Fibroblast of lung (primary cell): ENCODE data around the gene CR2. TPM values are rescaled to one million over a fixed set of nuclear protein-coding genes. Genes with fewer than 3 reads are reported as not detected.

ENCODE experiments used
- DNase-seq, 2 donors: peaks; one replicate each; pipeline versions ENCODE4 v3.0.0 to v3.0.0-alpha.2; 2010; ENCODE audit warnings: low read depth in 2 of 2
- H2AFZ ChIP-seq: 2 replicates; pipeline ENCODE4 v1.5.1; 2012; ENCODE audit warnings: low read length, control low read depth, inconsistent platforms
- H3K27ac ChIP-seq: 2 replicates; pipeline ENCODE4 v1.5.1; 2011; ENCODE audit warnings: low read length, control low read depth; ENCODE audit not compliant: insufficient read depth
- H3K27me3 ChIP-seq: 2 replicates; pipeline ENCODE4 v1.5.1; 2011; ENCODE audit warnings: mild to moderate bottlenecking, low read length; ENCODE audit not compliant: control insufficient read depth, insufficient read depth
- H3K36me3 ChIP-seq: 2 replicates; pipeline ENCODE4 v1.5.1; 2011; ENCODE audit warnings: low read length; ENCODE audit not compliant: control insufficient read depth, insufficient read depth
- H3K4me1 ChIP-seq: 2 replicates; pipeline ENCODE4 v1.5.1; 2011; ENCODE audit warnings: low read length; ENCODE audit not compliant: control insufficient read depth, insufficient read depth; ENCODE audit errors: extremely low read depth
- H3K4me2 ChIP-seq: 2 replicates; pipeline ENCODE4 v1.5.1; 2011; ENCODE audit warnings: low read length, control low read depth; ENCODE audit not compliant: insufficient read depth; ENCODE audit errors: extremely low read depth
- H3K4me3 ChIP-seq, 4 experiments: fragments of 200-600 bp in 1 of 4; sonication (generic) in 1 of 4; replicated peaks in 1 of 4; 2 replicates each; pipeline ENCODE4 v1.5.1; 2011 to 2016; ENCODE audit warnings: low read length in 4 of 4, low read depth in 3 of 4, mild to moderate bottlenecking in 3 of 4, control low read depth in 2 of 4, inconsistent platforms in 1 of 4, mixed read lengths in 1 of 4; ENCODE audit not compliant: insufficient read depth in 1 of 4; ENCODE audit errors: control extremely low read depth in 1 of 4
- H3K79me2 ChIP-seq: 2 replicates; pipeline ENCODE4 v1.5.1; 2012; ENCODE audit warnings: mild to moderate bottlenecking, low read length, inconsistent platforms; ENCODE audit not compliant: control insufficient read depth, insufficient read depth
- H3K9ac ChIP-seq: 2 replicates; pipeline ENCODE4 v1.5.1; 2011; ENCODE audit warnings: mild to moderate bottlenecking, low read length, control low read depth; ENCODE audit not compliant: insufficient read depth
- H3K9me3 ChIP-seq: 2 replicates; pipeline ENCODE4 v1.5.1; 2012; ENCODE audit warnings: low read depth, low read length; ENCODE audit not compliant: control insufficient read depth, insufficient read depth
- H4K20me1 ChIP-seq: 2 replicates; pipeline ENCODE4 v1.5.1; 2011; ENCODE audit warnings: low read length; ENCODE audit not compliant: control insufficient read depth, insufficient read depth; ENCODE audit errors: extremely low read depth
- CTCF ChIP-seq, 2 donors: IDR thresholded peaks in 1 of 2; conservative IDR thresholded peaks in 1 of 2; 1 replicate in 1 of 2; 2 replicates in 1 of 2; pipeline ENCODE4 v1.5.1; 2011 to 2012; ENCODE audit warnings: low read length in 2 of 2, control low read depth in 1 of 2, inconsistent platforms in 1 of 2, low read depth in 1 of 2, mild to moderate bottlenecking in 1 of 2
- EZH2 ChIP-seq: IDR thresholded peaks from 2 replicates; pipeline ENCODE4 v1.5.1; 2012; ENCODE audit warnings: low read length, control low read depth, mild to moderate bottlenecking; ENCODE audit errors: missing control alignments
- polyA plus RNA-seq, 2 donors: library from polyadenylated mRNA; depleted of rRNA in 1 of 2; stranded (reverse) in 1 of 2; unstranded in 1 of 2; fragments of >200 nt; gene quantifications; 2 replicates each; pipeline ENCODE4 v1.2.1, GENCODE V29; 2011 to 2012; ENCODE audit warnings: missing spikeins in 1 of 2
- total RNA-seq: library from RNA; depleted of rRNA; stranded (reverse); fragments of >200 nt; gene quantifications from 2 replicates; pipeline ENCODE4 v1.2.1, GENCODE V29; 2014

The CR2 gene
- total and polyA plus RNA-seq, 2 donors (not counting 1 experiment from before 2014, with no cell fraction given), result not detected

- H3K27ac ChIP-seq, result no peak overlapping the region
- H2AFZ ChIP-seq, result no peak overlapping the region
- H3K36me3 ChIP-seq, result no peaks in the 10 kb centered on the region
- no peak for TF ChIP-seq CTCF (conservative IDR thresholded peaks at IDR 0.05 in 1 of 2, IDR thresholded peaks at IDR 0.05 in 1 of 2; ENCODE audit: low read depth in 1 of 2, low read length in 2 of 2)
- no peak for TF ChIP-seq EZH2
- no peaks in the 10 kb centered on the region for H3K27me3 ChIP-seq
- no peak overlapping the region for H3K4me2 ChIP-seq
- no peak overlapping the region for H3K9ac ChIP-seq
- no peaks in the 10 kb centered on the region for H3K4me1 ChIP-seq
- DNase-seq, result no peak
- H3K9me3 ChIP-seq, result no peaks in the 10 kb centered on the region
- H3K4me3 ChIP-seq, result no peak overlapping the region
- no peaks in the 10 kb centered on the region for H4K20me1 ChIP-seq
- no peaks in the 10 kb centered on the region for H3K79me2 ChIP-seq
Measured at GRCh38 chr1:207486198-207486597, 32.1 kb downstream of the CR2 start.

DNA sequence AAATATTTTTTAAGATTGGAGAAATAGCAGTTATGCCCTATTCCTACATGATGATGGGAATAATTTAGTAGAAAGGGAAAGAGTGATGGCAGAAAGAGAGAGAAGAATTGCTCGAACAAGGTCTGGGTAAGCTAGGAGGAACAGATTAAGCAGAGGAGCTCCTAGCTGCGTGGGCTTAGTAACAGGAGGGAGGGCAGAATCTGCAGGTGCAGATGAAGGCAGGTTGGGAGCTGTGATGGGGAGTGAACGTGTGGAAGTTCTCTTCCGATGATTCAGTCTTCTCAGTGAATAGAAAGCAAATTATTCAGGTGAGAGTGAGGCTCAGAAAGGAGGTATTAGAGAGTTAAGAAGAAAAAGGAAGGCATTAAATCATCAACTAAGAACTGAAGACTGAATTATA lies 33.5 kb downstream of the CR2 start:
- TF ChIP-seq EZH2 (no peak), CTCF (conservative IDR thresholded peaks at IDR 0.05 in 1 of 2, IDR thresholded peaks at IDR 0.05 in 1 of 2; ENCODE audit: low read depth in 1 of 2, low read length in 2 of 2) (no peak)
- Histone ChIP-seq H3K4me2 (no peak overlapping the region), H4K20me1 (no peaks in the 10 kb centered on the region), H3K27ac (no peak overlapping the region), H3K4me3 (no peak overlapping the region), H3K9me3 (no peaks in the 10 kb centered on the region), H3K79me2 (no peaks in the 10 kb centered on the region), H2AFZ (no peak overlapping the region), H3K9ac (no peak overlapping the region), H3K27me3 (no peaks in the 10 kb centered on the region), H3K36me3 (no peaks in the 10 kb centered on the region), H3K4me1 (no peaks in the 10 kb centered on the region)
- no peak for DNase-seq

- no peaks in the 10 kb centered on the region for H3K36me3 ChIP-seq
- no peak for DNase-seq
- H3K4me1 ChIP-seq, result no peaks in the 10 kb centered on the region
- H3K9ac ChIP-seq, result no peak overlapping the region
- no peak overlapping the region for H3K4me3 ChIP-seq
- no peaks in the 10 kb centered on the region for H3K9me3 ChIP-seq
- no peak overlapping the region for H3K4me2 ChIP-seq
- H3K27ac ChIP-seq, result no peak overlapping the region
- peaks cover 21% of the 10 kb centered on the region for H3K27me3 ChIP-seq
- H3K79me2 ChIP-seq, result no peaks in the 10 kb centered on the region
- H2AFZ ChIP-seq, result no peak overlapping the region
- TF ChIP-seq EZH2 (no peak), CTCF (conservative IDR thresholded peaks at IDR 0.05 in 1 of 2, IDR thresholded peaks at IDR 0.05 in 1 of 2; ENCODE audit: low read depth in 1 of 2, low read length in 2 of 2) (no peak)
- no peaks in the 10 kb centered on the region for H4K20me1 ChIP-seq
Measured at GRCh38 chr1:207493212-207493611, 39.1 kb downstream of the CR2 start.
